Measurements from ENCODE around the gene AP1S3. TPM values are rescaled to one million over a fixed set of nuclear protein-coding genes. Genes with fewer than 3 reads are reported as not detected.
A peak's percentile ranks its signal among the peaks of the same experiment; 100 is the strongest.

AP1S3 gene
- total and polyA plus RNA-seq, 8 donors = 1.9 to 8.5 (median 3.8) TPM

DNA sequence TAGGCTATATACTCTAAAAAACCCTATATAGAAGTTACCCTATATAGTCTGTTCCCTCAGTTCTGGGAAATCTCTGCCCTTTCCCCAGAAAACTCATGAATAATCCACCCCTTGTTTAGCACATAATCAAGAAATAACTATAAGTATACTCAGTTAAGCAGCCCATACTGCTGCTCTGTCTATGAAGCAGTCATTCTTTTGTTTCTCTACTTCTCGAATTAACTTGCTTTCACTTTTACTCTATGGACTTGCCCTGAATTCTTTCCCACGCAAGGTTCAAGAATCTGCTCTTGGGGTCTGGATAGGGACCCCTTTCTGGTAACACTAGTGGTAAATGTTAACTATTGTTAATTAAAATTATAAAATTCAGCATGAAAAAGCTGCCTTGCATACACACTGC, 17.4 kb upstream of the AP1S3 start:
- FAIRE-seq (no peak), DNase-seq (no peak), ATAC-seq (no peak)
- 92 to 94% methylated on average over 2 of the region's 2 CpGs for WGBS, 2 donors
- H3K4me1 ChIP-seq = no peaks in the 10 kb centered on the region
- H3K27ac ChIP-seq = no peak overlapping the region
- H3K4me3 ChIP-seq = no peak overlapping the region
- no peaks in the 10 kb centered on the region for H3K9me3 ChIP-seq
- no peaks in the 10 kb centered on the region for H3K36me3 ChIP-seq
- no peak for TF ChIP-seq CTCF (IDR thresholded peaks at IDR 0.05)
- intact Hi-C loops (cut with DNase I) = no loop called here
- no peaks in the 10 kb centered on the region for H3K27me3 ChIP-seq

DNA sequence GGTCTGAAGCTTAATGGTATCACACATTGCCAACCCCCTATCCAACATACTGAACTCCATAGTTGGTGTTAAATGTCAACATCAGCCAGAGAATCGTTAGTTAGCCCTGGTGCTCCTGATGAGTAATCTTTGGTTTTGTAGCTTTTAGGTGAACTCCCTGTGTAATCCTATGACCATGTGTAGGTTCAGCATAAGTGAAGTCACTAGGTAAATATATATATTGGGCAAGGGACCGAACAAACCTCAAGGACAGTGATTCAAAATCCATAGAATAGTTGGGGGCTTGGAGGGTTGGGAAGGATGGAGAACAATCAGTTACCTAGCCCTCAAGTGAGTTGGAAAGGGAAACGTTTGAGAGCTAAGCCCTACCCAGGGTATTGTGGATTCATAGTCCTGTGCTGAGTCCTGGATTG, 16.0 kb upstream of the AP1S3 start:
- 80 to 81% methylated on average over 3 of the region's 3 CpGs for WGBS, 2 donors
- Histone ChIP-seq H3K9me3 (no peaks in the 10 kb centered on the region), H3K4me3 (no peak overlapping the region), H3K27me3 (no peaks in the 10 kb centered on the region), H3K36me3 (no peaks in the 10 kb centered on the region), H3K4me1 (no peaks in the 10 kb centered on the region), H3K27ac (no peak overlapping the region)
- DNase-seq = no peak
- TF ChIP-seq CTCF (IDR thresholded peaks at IDR 0.05) = no peak
- no peak for FAIRE-seq
- intact Hi-C loops (cut with DNase I) = no loop called here
- ATAC-seq = no peak

GRCh38 chr2:223852281-223852795, 15.0 kb upstream of the AP1S3 start:
- ATAC-seq = no peak
- FAIRE-seq = no peak
- H3K36me3 ChIP-seq = no peaks in the 10 kb centered on the region
- intact Hi-C loops (cut with DNase I) = no loop called here
- 90 to 92% methylated on average over 3 of the region's 3 CpGs for WGBS, 2 donors
- DNase-seq = no peak
- TF ChIP-seq CTCF (IDR thresholded peaks at IDR 0.05) = no peak
- no peaks in the 10 kb centered on the region for H3K9me3 ChIP-seq
- H3K4me1 ChIP-seq = no peaks in the 10 kb centered on the region
- H3K4me3 ChIP-seq = no peak overlapping the region
- no peaks in the 10 kb centered on the region for H3K27me3 ChIP-seq
- no peak overlapping the region for H3K27ac ChIP-seq

- DNase-seq = no peak
- Histone ChIP-seq H3K27ac (no peak overlapping the region), H3K4me1 (no peaks in the 10 kb centered on the region), H3K36me3 (no peaks in the 10 kb centered on the region), H3K27me3 (no peaks in the 10 kb centered on the region), H3K4me3 (no peak overlapping the region), H3K9me3 (no peaks in the 10 kb centered on the region)
- 96 to 98% methylated on average over 7 of the region's 7 CpGs for WGBS, 2 donors
- intact Hi-C loops (cut with DNase I) = no loop called here
- no peak for TF ChIP-seq CTCF (IDR thresholded peaks at IDR 0.05)
- ATAC-seq = no peak
- no peak for FAIRE-seq
Measured at GRCh38 chr2:223847410-223847809, 10.0 kb upstream of the AP1S3 start.

GRCh38 chr2:223846515-223846914, 9.1 kb upstream of the AP1S3 start:
- ATAC-seq = peak in 1 of 4 donors; percentile 21
- Histone ChIP-seq H3K36me3 (no peaks in the 10 kb centered on the region), H3K4me3 (no peak overlapping the region), H3K4me1 (no peaks in the 10 kb centered on the region), H3K27ac (no peak overlapping the region), H3K27me3 (no peaks in the 10 kb centered on the region), H3K9me3 (no peaks in the 10 kb centered on the region)
- no peak for DNase-seq
- intact Hi-C loops (cut with DNase I) = no loop called here
- FAIRE-seq = no peak
- no peak for TF ChIP-seq CTCF (IDR thresholded peaks at IDR 0.05)
- WGBS, 2 donors = 84 to 87% methylated on average over 1 of the region's 1 CpG
